ENCODE results near the gene SPOCK1.

GRCh38 chr5:137250421-137250820 is 248.7 kb downstream of the SPOCK1 start:
- no peak for TF ChIP-seq CTCF (IDR thresholded peaks at IDR 0.05; ENCODE audit: insufficient read depth, low read length)
- no peak for TF ChIP-seq POLR2AphosphoS5 (IDR thresholded peaks at IDR 0.05; ENCODE audit: low read depth)

Data from HL-60 (cell line).